Esophagus squamous epithelium (tissue), 4 donors: Measurements from ENCODE around the gene PTPRJ.

ENCODE experiments used
- CTCF ChIP-seq, 6 experiments: fragments of 450-650 bp in 4 of 6; fragments of 200-600 bp in 2 of 6; sonication (generic) in 2 of 6; IDR thresholded peaks; one replicate each; pipeline ENCODE4 v1.5.1; 2016 to 2019; ENCODE audit warnings: antibody characterized with exemption in 6 of 6, mild to moderate bottlenecking in 4 of 6, moderate library complexity in 4 of 6
- POLR2A ChIP-seq, 4 donors: fragments of 450-650 bp; IDR thresholded peaks; one replicate each; pipeline ENCODE4 v1.6.1; 2017; ENCODE audit warnings: antibody characterized with exemption in 4 of 4, mild to moderate bottlenecking in 4 of 4, moderate library complexity in 3 of 4

- TF ChIP-seq CTCF (IDR thresholded peaks at IDR 0.05) = no peak
- no peak for TF ChIP-seq POLR2A (IDR thresholded peaks at IDR 0.05)
Measured at GRCh38 chr11:48177661-48178060, 197.3 kb downstream of the PTPRJ start.
